HEK293 (cell line): Measurements from ENCODE around the gene SLC25A38.

ENCODE experiments used
- CTCF ChIA-PET: fragments of 350-600 bp; formaldehyde crosslinking; extraction: SDS; loops from one replicate; lab custom pipeline; 2021; ENCODE audit warnings: antibody characterized with exemption; lab: Yijun Ruan, JAX
- POLR2A ChIA-PET: fragments of 300-600 bp; formaldehyde crosslinking; extraction: SDS; loops from one replicate; lab custom pipeline; 2020; ENCODE audit warnings: antibody characterized with exemption, inconsistent platforms; lab: Yijun Ruan, JAX
- H3K27ac ChIP-seq: fragments of 200-500 bp; sonication (Bioruptor generic); 2 replicates; pipeline ENCODE4 v1.5.1; 2014; ENCODE audit warnings: low read depth, low read length, control low read depth, inconsistent platforms; ENCODE audit errors: extremely low read depth
- H3K36me3 ChIP-seq, 2 experiments: fragments of 200-500 bp in 1 of 2; sonication (Bioruptor generic) in 1 of 2; 1 replicate in 1 of 2; 2 replicates in 1 of 2; pipeline ENCODE4 v1.5.1; 2014 to 2017; ENCODE audit warnings: inconsistent platforms in 2 of 2, low read length in 2 of 2; ENCODE audit not compliant: control insufficient read depth in 2 of 2, insufficient read depth in 1 of 2
- H3K4me1 ChIP-seq: fragments of 200-500 bp; sonication (Bioruptor generic); 2 replicates; pipeline ENCODE4 v1.5.1; 2014; ENCODE audit warnings: mild to moderate bottlenecking, low read length, inconsistent platforms; ENCODE audit not compliant: control insufficient read depth, insufficient read depth
- H3K4me3 ChIP-seq: 2 replicates; pipeline ENCODE4 v1.5.1; 2011; ENCODE audit warnings: low read depth, mild to moderate bottlenecking, control low read depth, low read length, moderate library complexity
- H3K9me3 ChIP-seq: fragments of 200-500 bp; sonication (Bioruptor generic); 2 replicates; pipeline ENCODE4 v1.5.1; 2014; ENCODE audit warnings: low read depth, low read length, inconsistent platforms; ENCODE audit not compliant: control insufficient read depth, insufficient read depth
- GLIS2 ChIP-seq: fragments of 450-650 bp; formaldehyde crosslinking; IDR thresholded peaks from 2 replicates; pipeline ENCODE4 v1.5.1; 2016; ENCODE audit warnings: missing biosample characterization, missing genetic modification characterization
- KLF17 ChIP-seq: fragments of 450-650 bp; formaldehyde crosslinking; IDR thresholded peaks from 2 replicates; pipeline ENCODE4 v1.5.1; 2016; ENCODE audit warnings: missing biosample characterization, missing genetic modification characterization
- KLF7 ChIP-seq: fragments of 450-650 bp; formaldehyde crosslinking; IDR thresholded peaks from 2 replicates; pipeline ENCODE4 v1.5.1; 2016; ENCODE audit warnings: missing biosample characterization, missing genetic modification characterization, borderline replicate concordance
- ZBTB21 ChIP-seq: fragments of 450-650 bp; formaldehyde crosslinking; IDR thresholded peaks from 2 replicates; pipeline ENCODE4 v1.5.1; 2017; ENCODE audit warnings: missing biosample characterization, missing genetic modification characterization
- ZNF148 ChIP-seq: fragments of 450-650 bp; formaldehyde crosslinking; IDR thresholded peaks from 2 replicates; pipeline ENCODE4 v1.5.0; 2017; ENCODE audit warnings: missing biosample characterization, missing genetic modification characterization, borderline replicate concordance
- ZNF155 ChIP-seq: fragments of 450-650 bp; formaldehyde crosslinking; IDR thresholded peaks from 2 replicates; pipeline ENCODE4 v1.5.1; 2016; ENCODE audit warnings: missing biosample characterization, missing genetic modification characterization
- ZNF174 ChIP-seq: fragments of 450-650 bp; formaldehyde crosslinking; IDR thresholded peaks from 2 replicates; pipeline ENCODE4 v1.5.0; 2017; ENCODE audit warnings: missing biosample characterization, mild to moderate bottlenecking, missing genetic modification characterization
- ZNF211 ChIP-seq: fragments of 450-650 bp; formaldehyde crosslinking; IDR thresholded peaks from 2 replicates; pipeline ENCODE4 v1.5.1; 2016; ENCODE audit warnings: low read depth, missing biosample characterization, missing genetic modification characterization
- ZNF221 ChIP-seq: fragments of 450-650 bp; formaldehyde crosslinking; IDR thresholded peaks from 2 replicates; pipeline ENCODE4 v1.5.1; 2017; ENCODE audit warnings: missing biosample characterization, missing genetic modification characterization, borderline replicate concordance
- ZNF239 ChIP-seq: fragments of 450-650 bp; formaldehyde crosslinking; IDR thresholded peaks from 2 replicates; pipeline ENCODE4 v1.5.1; 2016; ENCODE audit warnings: missing biosample characterization, missing genetic modification characterization
- ZNF362 ChIP-seq: fragments of 450-650 bp; formaldehyde crosslinking; IDR thresholded peaks from 2 replicates; pipeline ENCODE4 v1.5.1; 2016; ENCODE audit warnings: missing biosample characterization, missing genetic modification characterization
- ZNF426 ChIP-seq: fragments of 450-650 bp; formaldehyde crosslinking; IDR thresholded peaks from 2 replicates; pipeline ENCODE4 v1.5.1; 2017; ENCODE audit warnings: missing biosample characterization, missing genetic modification characterization, mild to moderate bottlenecking, inconsistent platforms, moderate library complexity
- ZNF510 ChIP-seq: fragments of 450-650 bp; formaldehyde crosslinking; IDR thresholded peaks from 2 replicates; pipeline ENCODE4 v1.5.1; 2018; ENCODE audit warnings: mild to moderate bottlenecking, missing genetic modification characterization, missing biosample characterization; ENCODE audit not compliant: insufficient replicate concordance
- ZNF791 ChIP-seq: fragments of 450-650 bp; formaldehyde crosslinking; IDR thresholded peaks from 2 replicates; pipeline ENCODE4 v1.5.1; 2016; ENCODE audit warnings: missing biosample characterization, missing genetic modification characterization
- TF ChIP-seq, protein P1 (sequence below): fragments of 450-650 bp; formaldehyde crosslinking; IDR thresholded peaks from 2 replicates; pipeline ENCODE4 v1.5.1; 2016; ENCODE audit warnings: missing biosample characterization, missing genetic modification characterization
- TF ChIP-seq, protein P2 (sequence below): fragments of 450-650 bp; formaldehyde crosslinking; IDR thresholded peaks from 2 replicates; pipeline ENCODE4 v1.5.1; 2016; ENCODE audit warnings: missing biosample characterization, missing genetic modification characterization

Gene SLC25A38

GRCh38 chr3:39358333-39358732, 24.8 kb upstream of the SLC25A38 start:
- H3K4me1 ChIP-seq, result no peaks in the 10 kb centered on the region

GRCh38 chr3:39361252-39361927, 21.8 kb upstream of the SLC25A38 start:
- TF ChIP-seq KLF17 (tag by site-specific recombination), result no peak
- TF ChIP-seq ZNF211 (tag by site-specific recombination), result no peak
- TF ChIP-seq ZNF426 (tag by site-specific recombination), result no peak
- no peak for TF ChIP-seq ZNF510 (tag by site-specific recombination)
- TF ChIP-seq ZNF148 (tag by site-specific recombination), result no peak
- no peak for TF ChIP-seq ZNF362 (tag by site-specific recombination)
- Histone ChIP-seq H3K27ac (no peak overlapping the region), H3K4me3 (no peak overlapping the region), H3K36me3 (no peaks in the 10 kb centered on the region), H3K9me3 (no peaks in the 10 kb centered on the region), H3K4me1 (no peaks in the 10 kb centered on the region)
- ChIA-PET CTCF (interaction anchor here (0.6 to 1.7 kb wide), 2 partner anchors 17 to 73 kb away, joined by 4 to 5 read pairs; no protein-coding TSS in a partner anchor), POLR2A (no interaction called here)

More at GRCh38 chr3:39358333-39358732, 24.8 kb upstream of the SLC25A38 start:
- TF ChIP-seq ZNF174 (tag by site-specific recombination) (no peak), ZNF791 (tag by site-specific recombination) (no peak), KLF7 (tag by site-specific recombination) (no peak), GLIS2 (tag by site-specific recombination) (no peak), ZNF155 (tag by site-specific recombination) (no peak), ZNF239 (tag by site-specific recombination) (no peak), ZNF211 (tag by site-specific recombination) (no peak)
- TF ChIP-seq, protein P1, sequence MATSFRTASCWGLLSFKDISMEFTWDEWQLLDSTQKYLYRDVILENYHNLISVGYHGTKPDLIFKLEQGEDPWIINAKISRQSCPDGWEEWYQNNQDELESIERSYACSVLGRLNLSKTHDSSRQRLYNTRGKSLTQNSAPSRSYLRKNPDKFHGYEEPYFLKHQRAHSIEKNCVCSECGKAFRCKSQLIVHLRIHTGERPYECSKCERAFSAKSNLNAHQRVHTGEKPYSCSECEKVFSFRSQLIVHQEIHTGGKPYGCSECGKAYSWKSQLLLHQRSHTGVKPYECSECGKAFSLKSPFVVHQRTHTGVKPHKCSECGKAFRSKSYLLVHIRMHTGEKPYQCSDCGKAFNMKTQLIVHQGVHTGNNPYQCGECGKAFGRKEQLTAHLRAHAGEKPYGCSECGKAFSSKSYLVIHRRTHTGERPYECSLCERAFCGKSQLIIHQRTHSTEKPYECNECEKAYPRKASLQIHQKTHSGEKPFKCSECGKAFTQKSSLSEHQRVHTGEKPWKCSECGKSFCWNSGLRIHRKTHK (tag by site-specific recombination), result no peak
- Histone ChIP-seq H3K36me3 (no peaks in the 10 kb centered on the region), H3K4me3 (no peak overlapping the region), H3K27ac (no peak overlapping the region), H3K9me3 (no peaks in the 10 kb centered on the region)
- ChIA-PET POLR2A (interaction anchor here (0.7 kb wide), 1 partner anchor 121 kb away, joined by 7 read pairs; no protein-coding TSS in a partner anchor), CTCF (no interaction called here)

- H3K36me3 ChIP-seq, result no peaks in the 10 kb centered on the region
- no peak overlapping the region for H3K4me3 ChIP-seq
- H3K4me1 ChIP-seq, result no peaks in the 10 kb centered on the region
- ChIA-PET POLR2A (no interaction called here), CTCF (interaction anchor here (0.6 to 1.7 kb wide), 2 partner anchors 16 to 74 kb away, joined by 4 to 5 read pairs; no protein-coding TSS in a partner anchor)
- no peaks in the 10 kb centered on the region for H3K9me3 ChIP-seq
- H3K27ac ChIP-seq, result no peak overlapping the region
- TF ChIP-seq ZBTB21 (tag by site-specific recombination) (no peak), ZNF221 (tag by site-specific recombination) (no peak)
- TF ChIP-seq, protein P2, sequence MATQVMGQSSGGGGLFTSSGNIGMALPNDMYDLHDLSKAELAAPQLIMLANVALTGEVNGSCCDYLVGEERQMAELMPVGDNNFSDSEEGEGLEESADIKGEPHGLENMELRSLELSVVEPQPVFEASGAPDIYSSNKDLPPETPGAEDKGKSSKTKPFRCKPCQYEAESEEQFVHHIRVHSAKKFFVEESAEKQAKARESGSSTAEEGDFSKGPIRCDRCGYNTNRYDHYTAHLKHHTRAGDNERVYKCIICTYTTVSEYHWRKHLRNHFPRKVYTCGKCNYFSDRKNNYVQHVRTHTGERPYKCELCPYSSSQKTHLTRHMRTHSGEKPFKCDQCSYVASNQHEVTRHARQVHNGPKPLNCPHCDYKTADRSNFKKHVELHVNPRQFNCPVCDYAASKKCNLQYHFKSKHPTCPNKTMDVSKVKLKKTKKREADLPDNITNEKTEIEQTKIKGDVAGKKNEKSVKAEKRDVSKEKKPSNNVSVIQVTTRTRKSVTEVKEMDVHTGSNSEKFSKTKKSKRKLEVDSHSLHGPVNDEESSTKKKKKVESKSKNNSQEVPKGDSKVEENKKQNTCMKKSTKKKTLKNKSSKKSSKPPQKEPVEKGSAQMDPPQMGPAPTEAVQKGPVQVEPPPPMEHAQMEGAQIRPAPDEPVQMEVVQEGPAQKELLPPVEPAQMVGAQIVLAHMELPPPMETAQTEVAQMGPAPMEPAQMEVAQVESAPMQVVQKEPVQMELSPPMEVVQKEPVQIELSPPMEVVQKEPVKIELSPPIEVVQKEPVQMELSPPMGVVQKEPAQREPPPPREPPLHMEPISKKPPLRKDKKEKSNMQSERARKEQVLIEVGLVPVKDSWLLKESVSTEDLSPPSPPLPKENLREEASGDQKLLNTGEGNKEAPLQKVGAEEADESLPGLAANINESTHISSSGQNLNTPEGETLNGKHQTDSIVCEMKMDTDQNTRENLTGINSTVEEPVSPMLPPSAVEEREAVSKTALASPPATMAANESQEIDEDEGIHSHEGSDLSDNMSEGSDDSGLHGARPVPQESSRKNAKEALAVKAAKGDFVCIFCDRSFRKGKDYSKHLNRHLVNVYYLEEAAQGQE (tag by site-specific recombination), result no peak
Observed at GRCh38 chr3:39362192-39362591, 21.0 kb upstream of the SLC25A38 start.
